GM19455 (cell line): ENCODE measurements around the gene UPF2.

Experiments
- ATAC-seq: cut with Tn5 transposase; IDR thresholded peaks from one replicate; pipeline ENCODE4 v1.9.1; 2021; ENCODE audit not compliant: unreplicated experiment

Gene UPF2

DNA sequence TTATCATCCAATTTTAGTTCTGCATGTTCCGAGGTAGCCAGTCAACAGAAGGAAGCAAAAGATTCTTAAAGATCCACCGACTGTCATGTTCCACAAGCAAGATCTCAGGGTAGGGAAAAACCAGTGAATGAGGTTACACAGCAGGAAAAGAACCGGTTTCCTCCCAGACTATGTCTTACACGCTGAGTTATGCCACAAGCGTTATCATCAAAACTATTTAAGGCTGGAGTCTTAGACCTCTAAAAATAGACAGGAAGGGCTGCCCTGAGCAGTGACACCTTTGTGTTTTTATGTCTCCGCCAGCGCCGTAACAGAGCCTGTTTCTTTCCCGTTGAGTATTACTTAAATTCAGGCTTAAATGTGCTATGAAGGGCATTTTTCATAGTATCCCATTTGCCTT, 171.1 kb downstream of the UPF2 start:
- no peak for ATAC-seq

GRCh38 chr10:11870900-11871400, 171.7 kb downstream of the UPF2 start:
- ATAC-seq = no peak

DNA sequence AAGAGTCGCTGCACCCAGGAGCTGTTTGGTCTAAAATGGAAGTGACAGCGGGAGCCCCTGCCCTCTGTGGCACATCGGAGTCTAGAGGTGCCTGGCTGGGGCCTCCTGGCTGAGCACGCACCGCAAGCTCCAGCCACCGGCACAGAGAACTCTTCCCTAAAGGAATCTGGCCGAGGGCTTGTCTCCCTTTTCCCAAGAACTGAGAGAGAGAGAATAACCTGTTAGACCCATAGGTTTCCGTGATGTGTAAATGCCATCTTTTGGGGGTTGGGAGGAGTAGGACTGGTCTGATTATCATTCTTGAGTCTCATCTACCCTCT, 172.2 kb downstream of the UPF2 start:
- no peak for ATAC-seq
